ENCODE measurements around the gene OCA2. TPM values are rescaled to one million over a fixed set of nuclear protein-coding genes. Genes with fewer than 3 reads are reported as not detected.

OCA2 gene
- polyA plus RNA-seq, 3 donors: not detected

DNA sequence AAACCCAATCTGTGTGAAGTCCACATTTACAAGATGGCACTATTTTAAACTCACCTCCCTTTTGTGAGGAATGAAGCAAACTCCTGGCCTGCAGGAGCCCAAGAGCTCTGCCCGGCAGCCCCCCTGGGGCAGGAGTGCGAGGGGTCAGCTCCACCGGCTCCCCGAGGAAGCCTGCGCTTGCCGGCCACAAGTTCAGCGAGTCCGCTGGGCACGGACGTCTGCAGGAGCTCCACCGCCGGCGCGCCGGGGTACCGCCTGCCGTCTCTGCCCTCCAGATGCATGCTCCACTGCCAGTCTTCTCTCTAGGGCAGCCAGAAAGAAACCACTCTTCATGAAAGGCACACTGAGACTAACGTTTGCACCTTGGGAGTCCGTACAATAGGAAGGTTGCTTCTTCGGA lies 17.5 kb downstream of the OCA2 start:
- no peak overlapping the region for H3K27ac Mint-ChIP-seq
- over 99% methylated on average over 20 of the region's 20 CpGs for WGBS (ENCODE audit: insufficient coverage)
- H3K4me1 Mint-ChIP-seq: no peaks in the 10 kb centered on the region
- no peak overlapping the region for H2AFZ ChIP-seq (ENCODE audit: insufficient read depth, low read depth, low read length, poor library complexity, severe bottlenecking)
- no peaks in the 10 kb centered on the region for H4K20me1 ChIP-seq (ENCODE audit: insufficient read depth, low read length)
- no peak overlapping the region for H3K27ac ChIP-seq (ENCODE audit: low read depth in 1 of 2, low read length in 2 of 2)
- H3K9me3 Mint-ChIP-seq: peaks cover 0 to 5% (median 3%) of the 10 kb centered on the region in 7 donors
- no peak overlapping the region for H3K9ac ChIP-seq (ENCODE audit: insufficient read depth, low read length, poor library complexity, severe bottlenecking)
- no peak overlapping the region for H3K4me3 Mint-ChIP-seq
- peaks cover 7 to 9% (median 7%) of the 10 kb centered on the region in 3 donors for H3K27me3 Mint-ChIP-seq (ENCODE audit: low read depth in 3 of 3)
- intact Hi-C loops (cut with micrococcal nuclease): no loop called here
- no peaks in the 10 kb centered on the region for H3K36me3 Mint-ChIP-seq
- H3K27me3 ChIP-seq (ENCODE audit: control insufficient read depth in 2 of 2, insufficient read depth in 2 of 2, low read length in 2 of 2): no peaks in the 10 kb centered on the region
- TF ChIP-seq, protein P1, sequence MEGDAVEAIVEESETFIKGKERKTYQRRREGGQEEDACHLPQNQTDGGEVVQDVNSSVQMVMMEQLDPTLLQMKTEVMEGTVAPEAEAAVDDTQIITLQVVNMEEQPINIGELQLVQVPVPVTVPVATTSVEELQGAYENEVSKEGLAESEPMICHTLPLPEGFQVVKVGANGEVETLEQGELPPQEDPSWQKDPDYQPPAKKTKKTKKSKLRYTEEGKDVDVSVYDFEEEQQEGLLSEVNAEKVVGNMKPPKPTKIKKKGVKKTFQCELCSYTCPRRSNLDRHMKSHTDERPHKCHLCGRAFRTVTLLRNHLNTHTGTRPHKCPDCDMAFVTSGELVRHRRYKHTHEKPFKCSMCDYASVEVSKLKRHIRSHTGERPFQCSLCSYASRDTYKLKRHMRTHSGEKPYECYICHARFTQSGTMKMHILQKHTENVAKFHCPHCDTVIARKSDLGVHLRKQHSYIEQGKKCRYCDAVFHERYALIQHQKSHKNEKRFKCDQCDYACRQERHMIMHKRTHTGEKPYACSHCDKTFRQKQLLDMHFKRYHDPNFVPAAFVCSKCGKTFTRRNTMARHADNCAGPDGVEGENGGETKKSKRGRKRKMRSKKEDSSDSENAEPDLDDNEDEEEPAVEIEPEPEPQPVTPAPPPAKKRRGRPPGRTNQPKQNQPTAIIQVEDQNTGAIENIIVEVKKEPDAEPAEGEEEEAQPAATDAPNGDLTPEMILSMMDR (IDR thresholded peaks at IDR 0.05): no peak
- no peaks in the 10 kb centered on the region for H3K36me3 ChIP-seq (replicated peaks in 1 of 2; ENCODE audit: control insufficient read depth in 1 of 2, insufficient read depth in 2 of 2, low read length in 2 of 2)
- H3K4me1 ChIP-seq (ENCODE audit: control insufficient read depth in 1 of 2, insufficient read depth in 2 of 2, low read length in 2 of 2): no peaks in the 10 kb centered on the region
- DNase-seq: no peak
- no peak overlapping the region for H3K4me3 ChIP-seq (replicated peaks in 1 of 3; ENCODE audit: low read depth in 2 of 3, low read length in 3 of 3)
- H3K9me3 ChIP-seq (replicated peaks in 1 of 2; ENCODE audit: control insufficient read depth in 1 of 2, insufficient read depth in 1 of 2, low read length in 2 of 2): no peaks in the 10 kb centered on the region
- no peak overlapping the region for H3K4me2 ChIP-seq (replicated peaks; ENCODE audit: extremely low read depth, low read length, poor library complexity, severe bottlenecking)
- no peaks in the 10 kb centered on the region for H3K79me2 ChIP-seq (ENCODE audit: insufficient read depth, low read length)

- Histone ChIP-seq H3K27me3 (ENCODE audit: control insufficient read depth in 2 of 2, insufficient read depth in 2 of 2, low read length in 2 of 2) (no peaks in the 10 kb centered on the region), H3K36me3 (replicated peaks in 1 of 2; ENCODE audit: control insufficient read depth in 1 of 2, insufficient read depth in 2 of 2, low read length in 2 of 2) (no peaks in the 10 kb centered on the region), H3K4me3 (replicated peaks in 1 of 3; ENCODE audit: low read depth in 2 of 3, low read length in 3 of 3) (no peak overlapping the region), H4K20me1 (ENCODE audit: insufficient read depth, low read length) (no peaks in the 10 kb centered on the region), H2AFZ (ENCODE audit: insufficient read depth, low read depth, low read length, poor library complexity, severe bottlenecking) (no peak overlapping the region), H3K4me2 (replicated peaks; ENCODE audit: extremely low read depth, low read length, poor library complexity, severe bottlenecking) (no peak overlapping the region), H3K27ac (ENCODE audit: low read depth in 1 of 2, low read length in 2 of 2) (no peak overlapping the region), H3K4me1 (ENCODE audit: control insufficient read depth in 1 of 2, insufficient read depth in 2 of 2, low read length in 2 of 2) (no peaks in the 10 kb centered on the region), H3K79me2 (ENCODE audit: insufficient read depth, low read length) (no peaks in the 10 kb centered on the region), H3K9ac (ENCODE audit: insufficient read depth, low read length, poor library complexity, severe bottlenecking) (no peak overlapping the region), H3K9me3 (replicated peaks in 1 of 2; ENCODE audit: control insufficient read depth in 1 of 2, insufficient read depth in 1 of 2, low read length in 2 of 2) (no peaks in the 10 kb centered on the region)
- 88% methylated on average over 3 of the region's 8 CpGs for WGBS (ENCODE audit: insufficient coverage)
- no peaks in the 10 kb centered on the region for H3K36me3 Mint-ChIP-seq
- TF ChIP-seq, protein P1 (IDR thresholded peaks at IDR 0.05): no peak
- peaks cover 0 to 5% (median 3%) of the 10 kb centered on the region in 7 donors for H3K9me3 Mint-ChIP-seq
- H3K4me3 Mint-ChIP-seq: no peak overlapping the region
- H3K27ac Mint-ChIP-seq: no peak overlapping the region
- intact Hi-C loops (cut with micrococcal nuclease): no loop called here
- no peaks in the 10 kb centered on the region for H3K4me1 Mint-ChIP-seq
- no peak for DNase-seq
- H3K27me3 Mint-ChIP-seq (ENCODE audit: low read depth in 3 of 3): peaks cover 0 to 6% (median 6%) of the 10 kb centered on the region in 3 donors
These were observed 18.7 kb downstream of the OCA2 start for GRCh38 chr15:28080386-28080785.
